Keratinocyte (primary cell): ENCODE results near the gene HAUS2. TPM values are rescaled to one million over a fixed set of nuclear protein-coding genes. Genes with fewer than 3 reads are reported as not detected.
A peak's percentile ranks its signal among the peaks of the same experiment; 100 is the strongest.

ENCODE experiments used
- DNase-seq: peaks from one replicate; pipeline ENCODE4 v3.0.0-alpha.2; 2011; ENCODE audit warnings: low read depth, missing footprints, low spot score
- FAIRE-seq: peaks from 2 replicates; lab custom pipeline; 2011; peaks lifted over from hg19 to GRCh38; lab: Jason Lieb, UNC
- H2AFZ ChIP-seq: 2 replicates; pipeline ENCODE4 v1.6.0; 2012; ENCODE audit warnings: low read length, control low read depth, inconsistent platforms; ENCODE audit not compliant: control insufficient read depth
- H3K27ac ChIP-seq: 2 replicates; pipeline ENCODE4 v1.5.1; 2011; ENCODE audit warnings: low read length; ENCODE audit not compliant: control insufficient read depth, insufficient read depth
- H3K27me3 ChIP-seq: 3 replicates; pipeline ENCODE4 v1.6.0; 2011; ENCODE audit warnings: low read length; ENCODE audit not compliant: control insufficient read depth, insufficient read depth; ENCODE audit errors: extremely low read depth
- H3K36me3 ChIP-seq, 2 experiments: 2 replicates in 1 of 2; 3 replicates in 1 of 2; pipeline ENCODE4 v1.5.1; 2011; ENCODE audit warnings: low read length in 2 of 2, mild to moderate bottlenecking in 1 of 2; ENCODE audit not compliant: control insufficient read depth in 2 of 2, insufficient read depth in 2 of 2; ENCODE audit errors: extremely low read depth in 1 of 2
- H3K4me1 ChIP-seq: 3 replicates; pipeline ENCODE4 v1.5.1; 2011; ENCODE audit warnings: low read length; ENCODE audit not compliant: control insufficient read depth, insufficient read depth; ENCODE audit errors: extremely low read depth
- H3K4me2 ChIP-seq: 3 replicates; pipeline ENCODE4 v1.6.0; 2011; ENCODE audit warnings: low read depth, low read length; ENCODE audit not compliant: control insufficient read depth, insufficient read depth; ENCODE audit errors: extremely low read depth
- H3K4me3 ChIP-seq, 3 experiments: fragments of 200-600 bp in 1 of 3; sonication (generic) in 1 of 3; 2 replicates in 2 of 3; 3 replicates in 1 of 3; pipeline ENCODE4 v1.5.1; 2011 to 2016; ENCODE audit warnings: low read length in 3 of 3, mild to moderate bottlenecking in 3 of 3, control low read depth in 2 of 3, inconsistent platforms in 1 of 3, low read depth in 1 of 3, mixed read lengths in 1 of 3, mixed run types in 1 of 3, moderate library complexity in 1 of 3; ENCODE audit not compliant: control insufficient read depth in 2 of 3, insufficient read depth in 2 of 3; ENCODE audit errors: extremely low read depth in 1 of 3
- H3K79me2 ChIP-seq: 2 replicates; pipeline ENCODE4 v1.6.0; 2012; ENCODE audit warnings: low read length; ENCODE audit not compliant: control insufficient read depth, insufficient read depth
- H3K9ac ChIP-seq: 3 replicates; pipeline ENCODE4 v1.6.0; 2011; ENCODE audit warnings: low read length; ENCODE audit not compliant: control insufficient read depth, insufficient read depth; ENCODE audit errors: extremely low read depth
- H3K9me1 ChIP-seq: 3 replicates; pipeline ENCODE4 v1.6.0; 2011; ENCODE audit warnings: low read length; ENCODE audit not compliant: control insufficient read depth, insufficient read depth; ENCODE audit errors: extremely low read depth
- H3K9me3 ChIP-seq: 2 replicates; pipeline ENCODE4 v1.5.1; 2012; ENCODE audit warnings: low read depth, low read length; ENCODE audit not compliant: control insufficient read depth
- H4K20me1 ChIP-seq: 3 replicates; pipeline ENCODE4 v1.6.0; 2011; ENCODE audit warnings: low read length; ENCODE audit not compliant: control insufficient read depth, insufficient read depth; ENCODE audit errors: extremely low read depth
- CTCF ChIP-seq, 3 experiments: IDR thresholded peaks in 1 of 3; conservative IDR thresholded peaks in 1 of 3; optimal IDR thresholded peaks in 1 of 3; 2 replicates in 2 of 3; 3 replicates in 1 of 3; pipeline versions ENCODE3 to v1.5.1; 2011; ENCODE audit warnings: low read length in 3 of 3, mild to moderate bottlenecking in 3 of 3, moderate library complexity in 2 of 3, control low read depth in 1 of 3, inconsistent platforms in 1 of 3; ENCODE audit not compliant: insufficient read depth in 2 of 3; ENCODE audit errors: extremely low read depth in 1 of 3
- EZH2 ChIP-seq: IDR thresholded peaks from one replicate; pipeline ENCODE4 v1.6.1; 2012; ENCODE audit warnings: inconsistent platforms, mild to moderate bottlenecking, low read length, moderate library complexity
- dilution Hi-C: fragments of 300-500 bp; cut with MboI; formaldehyde crosslinking; loops from one replicate; pipeline ENCODE4 v1.7.0; 2020; ENCODE audit warnings: low sequenced_read_pairs; ENCODE audit not compliant: extremely low pct_ligation_motif_present
- polyA plus RNA-seq, 5 experiments: library from polyadenylated mRNA; depleted of rRNA in 3 of 5; stranded (reverse) in 3 of 5; stranded (forward) in 1 of 5; unstranded in 1 of 5; fragments of >200 nt; gene quantifications; 1 replicate in 1 of 5; 2 replicates in 3 of 5; 3 replicates in 1 of 5; pipeline versions ENCODE4 v1.2.1 to v1.2.3, GENCODE V29; 2011 to 2012; ENCODE audit warnings: missing spikeins in 2 of 5, low read depth in 1 of 5, low replicate concordance in 1 of 5

The HAUS2 gene
- polyA plus RNA-seq, 1 donor (not counting 4 experiments of a cell fraction or from before 2014, with no cell fraction given), result 36.3 TPM

- peaks cover 16% of the 10 kb centered on the region for H3K4me1 ChIP-seq
- peaks cover 20% of the 10 kb centered on the region for H3K79me2 ChIP-seq
- H3K9ac ChIP-seq, result no peak overlapping the region
- no peak overlapping the region for H3K27ac ChIP-seq
- no peaks in the 10 kb centered on the region for H4K20me1 ChIP-seq
- H3K4me2 ChIP-seq, result no peak overlapping the region
- no peaks in the 10 kb centered on the region for H3K9me1 ChIP-seq
- H2AFZ ChIP-seq, result no peak overlapping the region
- DNase-seq (no peak), FAIRE-seq (no peak)
- peaks cover 2 to 6% of the 10 kb centered on the region in 2 experiments for H3K36me3 ChIP-seq
- dilution Hi-C loops, result no loop called here
- TF ChIP-seq CTCF (optimal IDR thresholded peaks at IDR 0.05 in 1 of 3, IDR thresholded peaks at IDR 0.05 in 1 of 3, conservative IDR thresholded peaks at IDR 0.05 in 1 of 3; ENCODE audit: extremely low read depth in 1 of 3, insufficient read depth in 2 of 3, low read length in 3 of 3) (no peak), EZH2 (no peak)
- no peaks in the 10 kb centered on the region for H3K9me3 ChIP-seq
- H3K4me3 ChIP-seq, result no peak overlapping the region
- H3K27me3 ChIP-seq, result no peaks in the 10 kb centered on the region
Measured at GRCh38 chr15:42544853-42545629, 3.6 kb upstream of the HAUS2 start.

DNA sequence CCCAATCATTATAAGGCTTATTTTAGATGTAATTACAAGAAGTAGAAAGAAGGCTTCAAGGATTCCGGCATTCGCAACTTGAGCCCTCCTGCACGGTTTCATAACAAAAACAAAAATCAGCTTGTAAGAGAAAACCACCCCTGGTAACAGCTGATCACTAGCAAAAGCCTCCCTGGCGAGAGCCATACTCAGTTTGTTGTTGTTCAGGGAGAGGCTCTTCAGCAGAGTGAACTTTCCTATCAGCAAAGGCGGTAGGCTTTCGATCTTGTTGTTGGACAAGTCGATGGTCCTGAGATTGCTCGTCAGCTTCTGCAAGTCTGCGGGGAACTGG lies 755 bp upstream of the HAUS2 start:
- Histone ChIP-seq H3K4me2 (peak overlapping the region; percentile 66), H3K27ac (peak overlapping the region; percentile 93), H2AFZ (peak overlapping the region; percentile 98), H3K27me3 (no peaks in the 10 kb centered on the region), H3K9ac (peak overlapping the region; percentile 98), H3K4me1 (peaks cover 21% of the 10 kb centered on the region), H3K9me1 (no peaks in the 10 kb centered on the region), H4K20me1 (no peaks in the 10 kb centered on the region), H3K9me3 (no peaks in the 10 kb centered on the region), H3K36me3 (peaks cover 2 to 8% of the 10 kb centered on the region in 2 experiments), H3K79me2 (peaks cover 41% of the 10 kb centered on the region), H3K4me3 (peak overlapping the region; percentile 78 to 99 (median 81))
- DNase-seq (no peak), FAIRE-seq (no peak)
- dilution Hi-C loops, result no loop called here
- TF ChIP-seq CTCF (optimal IDR thresholded peaks at IDR 0.05 in 1 of 3, IDR thresholded peaks at IDR 0.05 in 1 of 3, conservative IDR thresholded peaks at IDR 0.05 in 1 of 3; ENCODE audit: extremely low read depth in 1 of 3, insufficient read depth in 2 of 3, low read length in 3 of 3), result no peak
- no peak for TF ChIP-seq EZH2
